GM12891 (cell line): ENCODE measurements around the gene SLC29A2.

Experiments used
- POLR2A ChIP-seq: IDR thresholded peaks from 2 replicates; pipeline ENCODE4 v1.6.1; 2011; ENCODE audit warnings: low read depth, low read length, control low read depth
- POLR2AphosphoS5 ChIP-seq: IDR thresholded peaks from 2 replicates; pipeline ENCODE4 v1.6.1; 2011; ENCODE audit warnings: low read depth, low read length, control low read depth
- SPI1 ChIP-seq: IDR thresholded peaks from 2 replicates; pipeline ENCODE4 v1.6.1; 2011; ENCODE audit warnings: low read depth, low read length, control low read depth
- TAF1 ChIP-seq: IDR thresholded peaks from 2 replicates; pipeline ENCODE4 v1.6.1; 2011; ENCODE audit warnings: low read depth, low read length, control low read depth

DNA sequence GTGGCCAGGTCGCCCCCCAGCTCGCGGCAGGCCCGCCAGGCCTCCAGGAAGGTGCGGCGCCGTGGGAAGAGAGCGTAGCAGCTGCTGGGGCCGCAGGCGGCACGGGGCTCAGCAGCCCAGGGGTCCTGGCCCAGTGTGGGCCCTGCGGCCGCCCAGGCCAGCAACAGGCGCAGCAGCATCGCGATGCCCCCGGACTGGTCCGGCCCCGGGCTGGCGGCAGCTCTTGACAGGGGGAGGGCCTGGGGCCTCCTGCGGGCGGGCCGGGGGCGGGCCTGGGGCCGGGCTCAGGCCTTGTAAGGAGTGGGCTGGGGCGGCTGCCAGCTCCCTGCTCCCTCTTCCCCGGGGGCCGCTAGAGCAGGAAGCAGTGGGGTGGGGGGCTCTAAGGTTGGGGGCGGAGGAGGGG lies 54.7 kb downstream of the SLC29A2 start, which contains the start of gene CD248:
- no peak for TF ChIP-seq POLR2A
- no peak for TF ChIP-seq POLR2AphosphoS5
- TF ChIP-seq TAF1: no peak
- no peak for TF ChIP-seq SPI1
